AG04449 (cell line): ENCODE measurements around the gene PLA2G2C.

Experiments
- CTCF ChIA-PET: fragments of 350-600 bp; formaldehyde crosslinking; extraction: SDS; loops from one replicate; lab custom pipeline; 2021; ENCODE audit warnings: antibody characterized with exemption; lab: Yijun Ruan, JAX
- POLR2A ChIA-PET: fragments of 400-600, 350-600 bp; formaldehyde crosslinking; extraction: SDS; loops from one replicate; lab custom pipeline; 2020; ENCODE audit warnings: antibody characterized with exemption, inconsistent platforms; lab: Yijun Ruan, JAX
- DNase-seq: peaks from one replicate; pipeline ENCODE4 v3.0.0-alpha.2; 2010; ENCODE audit warnings: low read depth, low spot score
- H3K4me3 ChIP-seq: 2 replicates; pipeline ENCODE4 v1.5.1; 2011; ENCODE audit warnings: low read depth, mild to moderate bottlenecking, control low read depth, low read length
- CTCF ChIP-seq: IDR thresholded peaks from one replicate; pipeline ENCODE4 v1.5.1; 2011; ENCODE audit warnings: mild to moderate bottlenecking, moderate library complexity, low read length, control low read depth, inconsistent platforms; ENCODE audit not compliant: insufficient read depth; ENCODE audit errors: missing control alignments

Gene PLA2G2C

GRCh38 chr1:20194757-20195461 lies 8.6 kb upstream of the PLA2G2C start:
- peak; percentile 85 for TF ChIP-seq CTCF
- no peak overlapping the region for H3K4me3 ChIP-seq
- ChIA-PET CTCF (interaction anchor here (0.6 to 6.6 kb wide), 41 partner anchors 8 to 324 kb away, joined by 3 to 101 read pairs (median 5); no protein-coding TSS in a partner anchor), POLR2A (interaction anchor here (0.7 kb wide), 1 partner anchor 189 kb away, joined by 3 read pairs; no protein-coding TSS in a partner anchor)
- no peak for DNase-seq

DNA sequence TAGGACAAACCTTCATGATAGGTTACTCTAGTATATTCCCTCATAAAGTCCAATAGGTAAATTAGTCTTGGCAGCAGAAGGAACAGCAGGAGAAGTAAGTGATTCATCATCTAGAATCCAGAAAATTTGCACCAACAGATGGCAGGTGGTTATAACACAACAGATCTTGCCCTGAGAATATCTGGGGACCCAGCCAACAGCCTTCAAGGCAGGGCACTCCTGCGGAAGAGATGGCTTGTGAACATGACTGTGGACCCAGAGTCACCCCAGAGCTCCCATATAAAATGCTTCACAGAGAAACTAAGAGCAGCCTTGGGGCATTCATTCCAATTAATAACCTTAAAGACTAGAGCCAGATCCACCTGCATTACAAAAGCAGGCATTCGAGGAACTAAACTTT lies 7.9 kb upstream of the PLA2G2C start:
- no peak overlapping the region for H3K4me3 ChIP-seq
- DNase-seq: no peak
- no peak for TF ChIP-seq CTCF
- ChIA-PET CTCF (interaction anchor here (0.7 to 6.6 kb wide), 22 partner anchors 9 to 324 kb away, joined by 3 to 101 read pairs (median 8); no protein-coding TSS in a partner anchor), POLR2A (no interaction called here)

- no peak for DNase-seq
- ChIA-PET CTCF (interaction anchor here (0.6 to 6.6 kb wide), 11 partner anchors 10 to 301 kb away, joined by 3 to 101 read pairs (median 7); no protein-coding TSS in a partner anchor), POLR2A (no interaction called here)
- no peak for TF ChIP-seq CTCF
- no peak overlapping the region for H3K4me3 ChIP-seq
Observed at GRCh38 chr1:20192871-20193411, 6.6 kb upstream of the PLA2G2C start.

GRCh38 chr1:20192364-20192763 lies 6.0 kb upstream of the PLA2G2C start:
- ChIA-PET POLR2A (no interaction called here), CTCF (interaction anchor here (1.4 to 6.6 kb wide), 3 partner anchors 13 to 217 kb away, joined by 6 to 72 read pairs (median 53); no protein-coding TSS in a partner anchor)
- H3K4me3 ChIP-seq: no peak overlapping the region
- no peak for TF ChIP-seq CTCF
- DNase-seq: no peak

DNA sequence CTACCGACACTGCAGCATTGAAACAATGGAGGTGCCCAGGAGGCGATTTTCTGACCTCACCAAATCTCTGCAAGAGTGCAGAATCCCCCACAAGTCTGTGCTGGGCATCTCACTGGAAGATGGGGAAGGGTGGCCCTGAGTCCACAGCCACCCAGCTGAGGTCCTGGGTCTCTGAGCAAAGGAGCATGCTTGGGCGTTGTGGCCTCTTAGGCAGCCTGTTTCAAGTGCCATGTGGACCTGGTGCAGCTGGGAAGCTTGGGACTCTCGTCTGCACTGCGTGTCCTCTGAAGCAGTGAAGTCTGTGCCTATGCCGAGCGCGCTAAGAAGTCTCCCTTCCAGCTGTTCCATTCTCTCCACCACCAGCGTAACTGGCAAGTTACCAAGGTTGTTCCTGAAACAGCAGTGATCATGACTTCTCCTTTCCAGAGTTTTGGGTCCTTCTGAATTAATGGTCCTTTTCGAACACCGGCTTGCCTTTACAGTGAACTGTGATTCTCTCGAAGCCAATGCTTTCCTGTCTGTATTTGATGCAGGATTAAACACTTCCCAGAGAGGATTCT lies 5.0 kb upstream of the PLA2G2C start:
- POLR2A ChIA-PET: no interaction called here

More for the DNA sequence above, 5.0 kb upstream of the PLA2G2C start:
- no peak for TF ChIP-seq CTCF
- CTCF ChIA-PET: interaction anchor here (0.7 to 6.1 kb wide), 3 partner anchors 11 to 216 kb away, joined by 3 to 72 read pairs (median 6); no protein-coding TSS in a partner anchor
- H3K4me3 ChIP-seq: no peak overlapping the region
- no peak for DNase-seq
